HG03280 (cell line): ENCODE results near the gene DHX40.
"Not testable (repeated sequence)": the region's sequence is repeated elsewhere in the genome, so short reads cannot be mapped to it uniquely, and the experiment has no call there.

ENCODE experiments used
- ATAC-seq: cut with Tn5 transposase; IDR thresholded peaks from one replicate; pipeline ENCODE4 v1.9.1; 2021; ENCODE audit warnings: mild to moderate bottlenecking, moderate library complexity; ENCODE audit not compliant: unreplicated experiment

Gene DHX40

GRCh38 chr17:59627770-59628171 is 62.4 kb downstream of the DHX40 start:
- ATAC-seq = no peak

DNA sequence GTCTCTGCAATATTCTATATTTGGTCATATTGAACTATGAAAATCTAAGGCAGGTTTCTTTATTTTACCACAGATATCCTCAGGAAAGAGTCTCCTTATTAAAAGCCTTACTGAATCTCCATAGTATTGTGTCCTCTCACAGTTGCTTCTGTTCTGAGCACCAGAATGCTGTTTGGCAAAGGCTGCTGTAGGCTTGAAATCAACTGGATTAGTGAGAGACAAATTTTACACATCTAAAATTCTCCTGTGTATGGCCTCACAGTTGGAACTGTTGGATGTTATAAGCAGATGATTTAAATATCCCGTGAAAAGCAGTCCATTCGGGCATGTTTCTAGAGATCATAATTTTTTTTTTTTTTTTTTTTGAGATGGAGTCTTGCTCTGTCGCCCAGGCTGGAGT is 63.8 kb downstream of the DHX40 start:
- no peak for ATAC-seq

DNA sequence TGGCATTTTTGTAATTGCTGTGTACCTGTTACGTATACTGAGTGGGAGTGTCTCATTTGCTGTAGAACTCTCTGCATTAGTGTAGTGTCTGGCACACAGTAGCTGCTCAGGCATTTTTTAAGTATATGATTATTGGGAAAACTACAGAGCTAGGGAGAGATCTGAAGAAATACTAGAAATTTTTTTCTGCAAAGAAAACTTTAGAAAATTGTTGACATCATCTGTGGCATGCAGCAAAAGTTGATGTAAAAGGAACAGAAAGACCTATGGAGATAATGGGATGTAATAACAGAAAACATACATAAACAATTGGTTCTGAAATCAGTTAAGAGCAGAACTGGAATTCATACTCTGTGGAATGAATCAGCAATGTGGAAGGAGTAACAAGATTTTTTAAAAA is 65.9 kb downstream of the DHX40 start:
- ATAC-seq = no peak

DNA sequence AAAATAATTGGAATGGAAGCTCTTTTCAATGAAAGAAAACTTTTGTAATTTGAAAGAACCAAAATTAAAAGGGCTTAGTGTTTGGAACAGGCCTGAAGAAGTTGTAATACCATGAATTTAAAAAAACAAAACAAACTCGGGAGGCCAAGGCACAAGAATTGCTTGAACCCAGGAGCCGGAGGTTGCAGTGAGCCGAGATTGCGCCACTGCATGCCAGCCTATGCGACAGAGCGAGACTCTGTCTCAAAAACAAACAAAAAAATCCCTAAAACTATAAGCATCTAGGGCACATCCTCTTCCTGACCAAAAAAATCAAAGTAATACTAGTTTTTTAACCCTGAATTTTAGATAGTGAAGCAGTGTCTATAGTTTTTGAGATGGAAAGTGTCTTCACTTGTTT is 67.0 kb downstream of the DHX40 start:
- ATAC-seq = no peak

GRCh38 chr17:59633658-59634359 is 68.4 kb downstream of the DHX40 start:
- no peak for ATAC-seq

DNA sequence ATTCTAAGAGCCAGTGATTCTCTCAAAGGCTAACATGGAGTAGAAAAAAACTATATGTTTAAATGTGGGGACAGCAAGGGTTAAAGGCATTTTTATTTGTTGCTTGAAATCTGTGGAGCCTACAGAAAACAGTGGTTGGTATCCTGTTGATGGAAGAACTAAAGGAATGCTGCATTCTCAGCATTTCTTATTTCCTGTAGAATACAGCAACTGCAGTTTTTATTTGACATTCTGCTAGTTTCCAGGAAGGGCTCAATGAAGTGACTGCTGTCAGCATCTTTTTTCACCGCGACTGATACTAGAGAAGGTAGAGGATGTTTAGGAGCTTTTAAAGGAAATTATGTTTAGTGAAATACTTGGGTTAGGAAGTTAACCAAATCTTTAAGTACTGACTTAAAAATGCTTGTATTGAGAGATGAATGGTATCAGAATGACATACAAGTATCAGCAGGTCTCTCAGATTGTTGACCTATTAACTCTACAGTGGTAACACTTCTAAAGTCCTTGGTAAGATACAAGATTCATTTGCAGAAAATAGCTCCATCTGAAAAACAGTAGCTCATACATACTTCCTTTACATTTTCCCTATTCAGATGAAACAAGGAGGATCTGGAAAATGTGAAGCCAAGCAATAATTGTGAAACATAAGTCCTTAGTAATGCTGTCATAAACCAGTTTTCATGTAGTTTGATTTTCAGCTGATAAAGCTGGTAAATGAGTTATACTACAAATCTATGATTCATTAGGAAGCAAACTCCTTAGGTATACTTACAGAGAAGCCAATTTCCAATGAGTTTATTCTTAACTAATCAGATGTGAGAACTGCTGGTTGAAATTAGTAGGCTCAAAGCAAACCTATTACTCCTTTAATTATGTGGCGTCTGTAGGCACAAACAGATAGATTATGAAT is 69.5 kb downstream of the DHX40 start:
- no peak for ATAC-seq

GRCh38 chr17:59637611-59638310 is 72.4 kb downstream of the DHX40 start:
- ATAC-seq = no peak

GRCh38 chr17:59638553-59638952 is 73.1 kb downstream of the DHX40 start:
- ATAC-seq = no peak

- ATAC-seq = peak; percentile 84
These were observed 76.5 kb downstream of the DHX40 start for GRCh38 chr17:59641799-59642484.

GRCh38 chr17:59642565-59642964 is 77.2 kb downstream of the DHX40 start:
- no peak for ATAC-seq

DNA sequence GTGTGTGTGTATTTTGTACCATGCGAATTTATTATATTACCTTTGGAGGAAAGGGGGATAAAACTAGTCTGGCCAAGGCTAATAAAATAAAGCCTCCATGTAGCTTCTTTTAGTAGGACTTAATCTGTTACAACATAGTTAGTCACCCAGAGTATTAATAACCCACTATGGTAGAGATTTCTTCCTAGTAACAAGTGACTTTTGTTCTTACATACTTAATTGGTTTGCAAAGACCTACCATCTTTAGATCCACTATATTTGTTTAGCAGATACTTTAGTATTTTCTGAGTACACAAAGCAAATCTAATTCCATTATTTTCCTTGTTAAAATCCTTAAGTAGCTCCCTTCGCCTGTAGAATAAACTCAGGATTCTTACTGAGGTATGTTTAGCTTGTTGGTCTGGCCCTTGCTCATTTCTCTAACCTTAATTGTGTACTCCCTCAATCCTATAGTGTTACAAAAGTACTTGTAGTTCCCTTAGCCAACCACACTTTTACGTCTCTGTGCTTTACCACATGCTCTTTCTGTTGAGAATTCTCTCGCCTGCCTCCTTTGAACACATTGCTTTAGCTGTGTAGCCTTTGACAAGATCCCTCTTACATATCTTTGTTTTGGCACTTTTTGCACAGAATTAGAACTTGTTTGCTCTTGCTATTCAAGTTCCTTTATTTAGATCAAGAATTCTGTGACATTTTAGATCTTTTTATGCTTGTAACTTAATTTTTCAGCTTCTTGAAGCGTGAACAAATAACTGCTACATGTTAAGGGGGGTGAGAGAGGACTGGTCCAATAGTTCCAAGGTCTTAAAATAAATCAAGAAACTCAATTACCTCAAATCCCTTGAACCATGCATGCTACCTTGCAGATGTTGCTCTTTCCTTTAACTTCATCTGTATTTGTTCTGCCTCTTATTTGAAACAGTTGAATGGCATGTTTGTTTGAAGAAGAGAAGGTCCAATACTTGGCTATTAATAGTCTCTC is 78.0 kb downstream of the DHX40 start:
- ATAC-seq = no peak

DNA sequence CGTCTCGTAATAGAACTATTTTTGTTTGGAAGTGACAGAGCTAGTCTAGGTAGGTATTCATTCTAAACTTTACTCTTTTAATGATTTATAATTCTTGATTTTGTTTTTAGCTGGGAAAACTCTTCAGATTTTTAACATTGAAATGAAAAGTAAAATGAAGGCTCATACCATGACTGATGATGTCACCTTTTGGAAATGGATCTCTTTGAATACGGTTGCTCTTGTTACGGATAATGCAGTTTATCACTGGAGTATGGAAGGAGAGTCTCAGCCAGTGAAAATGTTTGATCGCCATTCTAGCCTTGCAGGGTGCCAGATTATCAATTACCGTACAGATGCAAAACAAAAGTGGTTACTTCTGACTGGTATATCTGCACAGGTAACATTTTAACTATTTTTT is 81.9 kb downstream of the DHX40 start:
- ATAC-seq = no peak

DNA sequence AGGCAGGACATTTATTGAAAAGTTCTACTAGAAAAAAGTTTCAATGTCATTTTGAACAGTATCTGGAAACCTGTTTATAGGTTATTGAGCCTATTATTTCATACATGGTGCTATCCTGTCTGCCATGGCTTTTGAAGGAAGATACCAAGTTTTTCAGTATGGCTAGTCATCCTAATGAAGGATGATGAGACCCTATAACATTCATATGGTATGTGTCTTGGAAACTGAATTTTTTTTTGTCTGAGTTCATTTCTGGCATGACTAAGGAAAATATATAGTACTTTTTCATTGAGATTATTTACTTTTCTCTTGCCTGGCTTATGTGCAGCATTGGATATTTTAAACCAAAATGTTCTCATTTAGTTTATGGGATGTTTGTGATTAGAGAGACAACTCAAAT is 84.5 kb downstream of the DHX40 start:
- ATAC-seq = no peak

GRCh38 chr17:59650642-59651041 is 85.2 kb downstream of the DHX40 start:
- no peak for ATAC-seq

DNA sequence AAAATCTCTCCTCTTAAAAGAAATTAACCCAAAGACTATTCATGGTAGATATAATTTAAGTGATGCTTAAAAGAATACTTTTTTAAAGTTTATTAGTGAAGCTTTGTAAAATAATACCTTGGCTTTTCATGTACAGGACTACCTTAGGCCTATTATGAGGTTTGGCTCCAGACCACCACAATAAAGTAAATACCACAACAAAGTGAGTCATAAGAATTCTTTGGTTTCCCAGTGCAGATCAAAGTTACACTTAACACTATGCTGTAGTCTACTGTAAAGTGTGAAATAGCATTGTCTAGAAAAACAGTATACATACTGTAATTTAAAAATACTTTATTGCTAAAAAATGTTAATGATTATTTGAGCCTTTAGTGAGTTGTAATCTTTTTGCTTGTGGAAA is 85.9 kb downstream of the DHX40 start:
- no peak for ATAC-seq

- no peak for ATAC-seq
These were observed 86.7 kb downstream of the DHX40 start for GRCh38 chr17:59652119-59652518.

GRCh38 chr17:59656624-59657023 is 91.2 kb downstream of the DHX40 start:
- ATAC-seq = not testable (repeated sequence)
